Mesendoderm (in vitro differentiated cells): ENCODE data around the gene NANP. TPM values are rescaled to one million over a fixed set of nuclear protein-coding genes. Genes with fewer than 3 reads are reported as not detected.

ENCODE experiments used
- small RNA-seq: library from polyadenylated mRNA; stranded (forward); fragments of <200 nt; extraction: miRNeasy Mini kit (QIAGEN cat#:217004); gene quantifications from one replicate; pipeline ENCODE3, GENCODE V24; 2013; ENCODE audit not compliant: insufficient read depth

Gene NANP

Small RNA genes within 50 kb of the gene (small RNA-seq; reads per million reads assigned to genes)
- gene RN7SL594P (not detected), gene RNU6ATAC17P (not detected)
